ENCODE data around the gene SCYGR4. TPM values are rescaled to one million over a fixed set of nuclear protein-coding genes. Genes with fewer than 3 reads are reported as not detected.

SCYGR4 gene
- polyA plus RNA-seq, 3 donors, result not detected

GRCh38 chr2:227642656-227643055, 25.4 kb downstream of the SCYGR4 start:
- H3K36me3 Mint-ChIP-seq, result no peaks in the 10 kb centered on the region
- no peaks in the 10 kb centered on the region for H3K9me3 ChIP-seq (replicated peaks in 1 of 2; ENCODE audit: control insufficient read depth in 1 of 2, insufficient read depth in 1 of 2, low read length in 2 of 2)
- H3K4me3 Mint-ChIP-seq, result no peak overlapping the region
- H3K4me1 ChIP-seq (ENCODE audit: control insufficient read depth in 1 of 2, insufficient read depth in 2 of 2, low read length in 2 of 2), result no peaks in the 10 kb centered on the region
- intact Hi-C loops (cut with micrococcal nuclease), result no loop called here
- H3K4me3 ChIP-seq (replicated peaks in 1 of 3; ENCODE audit: low read depth in 2 of 3, low read length in 3 of 3), result no peak overlapping the region
- H3K27ac ChIP-seq (ENCODE audit: low read depth in 1 of 2, low read length in 2 of 2), result no peak overlapping the region
- 0% methylated on average over 1 of the region's 2 CpGs for WGBS (ENCODE audit: insufficient coverage)
- DNase-seq, result no peak
- peaks cover 5 to 11% (median 8%) of the 10 kb centered on the region in 3 donors for H3K27me3 Mint-ChIP-seq (ENCODE audit: low read depth in 3 of 3)
- H3K4me1 Mint-ChIP-seq, result no peaks in the 10 kb centered on the region
- no peak overlapping the region for H3K9ac ChIP-seq (ENCODE audit: insufficient read depth, low read length, poor library complexity, severe bottlenecking)
- H3K27me3 ChIP-seq (ENCODE audit: control insufficient read depth in 2 of 2, insufficient read depth in 2 of 2, low read length in 2 of 2), result no peaks in the 10 kb centered on the region
- no peaks in the 10 kb centered on the region for H4K20me1 ChIP-seq (ENCODE audit: insufficient read depth, low read length)
- no peak for TF ChIP-seq CTCF (IDR thresholded peaks at IDR 0.05)
- no peaks in the 10 kb centered on the region for H3K36me3 ChIP-seq (replicated peaks in 1 of 2; ENCODE audit: control insufficient read depth in 1 of 2, insufficient read depth in 2 of 2, low read length in 2 of 2)
- H3K9me3 Mint-ChIP-seq, result no peaks in the 10 kb centered on the region
- H2AFZ ChIP-seq (ENCODE audit: insufficient read depth, low read depth, low read length, poor library complexity, severe bottlenecking), result no peak overlapping the region
- no peak overlapping the region for H3K4me2 ChIP-seq (replicated peaks; ENCODE audit: extremely low read depth, low read length, poor library complexity, severe bottlenecking)
- H3K79me2 ChIP-seq (ENCODE audit: insufficient read depth, low read length), result no peaks in the 10 kb centered on the region
- H3K27ac Mint-ChIP-seq, result no peak overlapping the region

- no peaks in the 10 kb centered on the region for H3K36me3 ChIP-seq (replicated peaks in 1 of 2; ENCODE audit: control insufficient read depth in 1 of 2, insufficient read depth in 2 of 2, low read length in 2 of 2)
- no peak overlapping the region for H3K27ac Mint-ChIP-seq
- TF ChIP-seq CTCF (IDR thresholded peaks at IDR 0.05), result no peak
- H3K9me3 ChIP-seq (replicated peaks in 1 of 2; ENCODE audit: control insufficient read depth in 1 of 2, insufficient read depth in 1 of 2, low read length in 2 of 2), result no peaks in the 10 kb centered on the region
- intact Hi-C loops (cut with micrococcal nuclease), result no loop called here
- H3K4me2 ChIP-seq (replicated peaks; ENCODE audit: extremely low read depth, low read length, poor library complexity, severe bottlenecking), result no peak overlapping the region
- no peaks in the 10 kb centered on the region for H3K9me3 Mint-ChIP-seq
- H2AFZ ChIP-seq (ENCODE audit: insufficient read depth, low read depth, low read length, poor library complexity, severe bottlenecking), result no peak overlapping the region
- no peaks in the 10 kb centered on the region for H3K79me2 ChIP-seq (ENCODE audit: insufficient read depth, low read length)
- H3K4me3 Mint-ChIP-seq, result no peak overlapping the region
- H3K36me3 Mint-ChIP-seq, result no peaks in the 10 kb centered on the region
- no peak overlapping the region for H3K27ac ChIP-seq (ENCODE audit: low read depth in 1 of 2, low read length in 2 of 2)
- no peaks in the 10 kb centered on the region for H3K4me1 Mint-ChIP-seq
- WGBS (ENCODE audit: insufficient coverage), result 83% methylated on average over 4 of the region's 5 CpGs
- H3K4me3 ChIP-seq (replicated peaks in 1 of 3; ENCODE audit: low read depth in 2 of 3, low read length in 3 of 3), result no peak overlapping the region
- no peaks in the 10 kb centered on the region for H3K4me1 ChIP-seq (ENCODE audit: control insufficient read depth in 1 of 2, insufficient read depth in 2 of 2, low read length in 2 of 2)
- no peak for DNase-seq
- H3K27me3 Mint-ChIP-seq (ENCODE audit: low read depth in 3 of 3), result peaks cover 3 to 10% (median 10%) of the 10 kb centered on the region in 3 donors
- H3K27me3 ChIP-seq (ENCODE audit: control insufficient read depth in 2 of 2, insufficient read depth in 2 of 2, low read length in 2 of 2), result no peaks in the 10 kb centered on the region
- no peaks in the 10 kb centered on the region for H4K20me1 ChIP-seq (ENCODE audit: insufficient read depth, low read length)
- no peak overlapping the region for H3K9ac ChIP-seq (ENCODE audit: insufficient read depth, low read length, poor library complexity, severe bottlenecking)
These were observed 26.8 kb downstream of the SCYGR4 start for GRCh38 chr2:227643990-227644551.
